OCI-M2 (cell line): ENCODE results near the gene IRF3.
"Not testable (repeated sequence)": the region's sequence is repeated elsewhere in the genome, so short reads cannot be mapped to it uniquely, and the experiment has no call there.

Source experiments
- DNase-seq: peaks from one replicate; lab custom pipeline; 2025; ENCODE audit not compliant: unreplicated experiment; lab: John Stamatoyannopoulos, UW

Gene IRF3

DNA sequence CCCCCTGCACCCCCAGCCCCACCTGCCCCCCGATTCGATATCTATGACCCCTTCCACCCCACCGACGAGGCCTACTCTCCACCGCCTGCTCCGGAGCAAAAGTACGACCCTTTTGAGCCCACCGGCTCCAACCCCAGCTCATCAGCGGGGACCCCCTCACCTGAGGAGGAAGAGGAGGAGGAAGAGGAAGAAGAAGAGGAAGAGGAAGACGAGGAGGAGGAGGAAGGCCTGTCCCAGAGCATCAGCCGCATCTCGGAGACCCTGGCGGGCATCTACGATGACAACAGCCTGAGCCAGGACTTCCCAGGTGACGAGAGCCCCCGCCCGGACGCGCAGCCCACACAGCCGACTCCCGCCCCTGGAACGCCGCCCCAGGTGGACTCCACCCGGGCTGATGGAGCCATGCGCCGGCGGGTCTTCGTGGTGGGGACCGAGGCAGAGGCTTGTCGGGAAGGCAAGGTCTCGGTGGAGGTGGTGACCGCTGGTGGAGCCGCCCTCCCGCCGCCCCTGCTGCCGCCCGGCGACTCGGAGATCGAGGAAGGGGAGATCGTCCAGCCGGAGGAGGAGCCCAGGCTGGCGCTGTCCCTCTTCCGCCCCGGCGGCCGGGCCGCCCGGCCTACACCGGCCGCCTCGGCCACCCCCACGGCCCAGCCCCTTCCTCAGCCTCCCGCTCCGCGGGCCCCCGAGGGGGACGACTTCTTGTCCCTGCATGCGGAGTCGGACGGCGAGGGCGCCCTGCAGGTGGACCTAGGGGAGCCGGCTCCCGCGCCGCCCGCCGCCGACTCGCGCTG is 14.4 kb downstream of the IRF3 start:
- DNase-seq, result no peak

DNA sequence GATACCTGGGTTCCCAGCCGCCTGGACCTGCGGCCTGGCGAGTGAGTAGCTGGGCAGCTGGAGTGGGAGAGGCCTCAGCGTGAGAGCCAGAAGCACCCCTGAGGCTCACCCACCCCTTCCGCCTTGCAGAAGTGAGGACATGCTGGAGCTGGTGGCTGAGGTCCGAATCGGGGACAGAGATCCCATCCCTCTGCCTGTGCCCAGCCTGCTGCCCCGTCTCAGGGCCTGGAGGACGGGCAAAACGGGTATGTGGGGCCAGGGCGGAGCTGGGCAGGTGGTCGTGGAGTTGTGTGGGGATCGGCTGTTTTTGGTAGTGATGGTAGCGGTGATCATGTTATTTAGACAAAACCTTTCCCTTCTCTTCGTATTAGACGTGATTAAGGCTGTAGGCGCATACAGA is 19.1 kb downstream of the IRF3 start:
- no peak for DNase-seq

DNA sequence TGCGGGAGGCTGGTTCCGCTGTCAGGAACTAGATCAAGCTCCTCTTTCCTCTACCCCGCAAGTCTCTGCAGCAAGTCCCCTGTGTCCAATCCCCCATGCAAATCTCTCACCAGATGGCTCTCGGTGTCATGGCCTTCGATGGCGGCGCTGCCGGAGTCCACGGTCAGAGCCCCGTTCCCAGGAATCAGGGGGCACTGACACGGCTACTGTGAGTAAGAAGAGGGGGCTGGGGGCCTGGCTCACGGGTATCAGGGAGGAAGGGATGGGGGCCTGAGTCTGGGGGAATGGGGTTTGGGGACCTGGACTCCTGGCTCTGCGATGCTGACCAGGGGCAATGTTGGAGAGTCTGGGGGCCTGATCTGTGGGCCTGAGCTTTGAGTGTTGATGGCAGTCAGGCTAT is 19.7 kb downstream of the IRF3 start:
- no peak for DNase-seq

DNA sequence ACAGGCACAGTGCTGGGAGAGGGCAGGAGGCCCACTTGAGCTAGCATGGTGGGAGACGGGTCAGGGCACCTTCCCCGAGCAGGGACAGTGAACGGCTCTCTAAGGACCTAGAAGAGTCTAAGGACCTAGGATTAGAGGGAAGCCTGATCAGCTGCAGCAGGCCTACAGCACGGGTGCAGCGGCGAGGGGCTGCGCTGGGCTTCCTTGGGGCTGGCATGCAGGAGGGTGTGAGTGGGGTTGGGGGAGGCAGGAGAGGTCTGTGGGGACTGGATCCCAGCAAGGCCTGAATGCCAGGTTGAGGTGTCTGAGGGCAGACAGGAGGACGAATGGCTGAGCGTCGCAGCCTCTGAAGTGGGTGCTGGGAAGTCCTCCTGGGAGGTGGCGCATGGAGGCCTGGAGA is 20.1 kb downstream of the IRF3 start:
- no peak for DNase-seq

DNA sequence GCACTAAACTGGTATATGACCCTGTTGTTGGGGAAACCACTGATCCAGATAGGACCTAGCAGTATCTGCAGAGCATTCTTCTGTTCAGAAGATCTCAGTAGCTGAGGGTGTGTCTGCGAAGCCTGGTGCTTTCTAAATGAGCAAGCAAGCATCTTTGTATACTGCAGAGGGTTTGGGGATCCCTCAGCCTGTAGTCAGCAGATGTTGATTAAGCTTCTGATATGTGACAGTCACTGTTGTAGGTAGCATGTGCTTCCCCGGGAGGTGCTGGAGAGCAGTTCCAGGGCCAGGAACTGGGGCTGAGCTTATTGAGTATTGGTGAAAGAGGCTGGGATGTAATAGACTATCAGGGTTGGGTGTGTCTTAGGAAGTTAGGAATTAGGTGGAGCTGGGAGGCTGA is 22.2 kb downstream of the IRF3 start:
- no peak for DNase-seq

DNA sequence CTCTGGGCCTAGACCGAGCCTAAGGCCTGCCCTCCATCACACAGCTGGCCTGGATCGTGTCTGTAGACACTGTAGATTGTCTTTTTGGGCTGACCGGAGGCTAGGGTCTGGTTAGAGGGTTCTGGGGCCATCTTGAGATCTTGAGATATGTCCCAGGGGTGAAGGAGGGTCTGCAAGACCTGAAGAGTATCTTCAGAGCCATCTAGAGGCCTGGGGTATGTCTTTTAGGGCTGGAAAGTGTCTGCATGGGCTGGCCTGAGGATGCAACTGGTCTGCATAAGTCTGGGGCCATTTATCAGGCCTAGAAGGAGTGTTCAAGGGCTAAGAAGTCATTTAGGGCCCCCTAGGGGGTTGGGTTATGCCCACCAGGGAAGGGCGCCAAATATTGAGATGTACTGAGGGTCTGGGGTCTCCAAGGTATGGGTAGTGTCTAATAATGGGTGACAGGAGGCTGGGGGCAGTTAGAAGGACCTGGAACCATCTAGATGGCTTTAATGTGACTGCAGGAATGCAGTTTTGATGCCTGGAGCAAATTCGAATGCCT is 23.1 kb downstream of the IRF3 start:
- DNase-seq, result no peak

DNA sequence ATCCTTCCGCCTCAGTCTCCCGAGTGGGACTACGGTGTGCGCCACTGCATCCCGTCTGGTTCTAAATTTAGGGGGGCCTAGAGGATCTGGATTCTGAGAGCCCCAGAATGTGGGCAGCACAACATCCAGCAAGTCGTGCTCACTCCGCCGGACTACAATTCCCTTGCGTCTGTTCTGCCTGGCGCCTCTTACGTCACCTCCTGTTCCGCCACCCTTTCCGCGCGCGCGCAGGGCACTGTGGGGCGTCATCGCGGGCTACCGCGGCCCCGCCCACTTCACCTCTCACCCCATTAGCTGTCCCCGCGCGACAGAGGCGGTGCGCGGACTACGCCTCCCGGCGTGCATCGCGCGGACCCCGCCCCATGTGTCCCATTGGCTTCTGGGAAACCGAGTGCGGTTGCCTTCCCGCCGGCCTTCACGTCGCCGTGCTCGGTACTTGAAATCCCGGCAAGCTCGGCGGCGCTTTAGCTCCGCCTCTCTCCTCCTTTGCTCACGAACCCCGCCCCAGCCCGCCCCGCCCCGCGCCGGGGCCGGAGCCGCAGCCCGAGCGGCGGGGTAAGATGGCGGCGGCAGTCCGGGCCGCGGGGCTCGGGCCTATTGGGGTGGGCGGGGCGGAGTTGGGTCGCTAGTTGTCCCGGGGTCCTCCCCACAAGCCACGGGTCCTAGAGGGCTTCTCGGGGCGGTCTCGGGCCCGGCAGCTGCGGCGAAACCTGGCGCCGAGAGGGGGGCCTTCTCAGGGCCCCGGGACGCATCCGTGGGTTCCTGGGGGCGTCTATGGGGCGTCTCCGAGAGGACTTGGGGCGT is 23.8 kb downstream of the IRF3 start, which contains the start of gene SCAF1:
SCAF1 (plus strand) TSS at position 522 of the 804 bp plus-strand sequence. CDS start 2,818 bp downstream, outside the sequence.
- DNase-seq, result peak; percentile 91

DNA sequence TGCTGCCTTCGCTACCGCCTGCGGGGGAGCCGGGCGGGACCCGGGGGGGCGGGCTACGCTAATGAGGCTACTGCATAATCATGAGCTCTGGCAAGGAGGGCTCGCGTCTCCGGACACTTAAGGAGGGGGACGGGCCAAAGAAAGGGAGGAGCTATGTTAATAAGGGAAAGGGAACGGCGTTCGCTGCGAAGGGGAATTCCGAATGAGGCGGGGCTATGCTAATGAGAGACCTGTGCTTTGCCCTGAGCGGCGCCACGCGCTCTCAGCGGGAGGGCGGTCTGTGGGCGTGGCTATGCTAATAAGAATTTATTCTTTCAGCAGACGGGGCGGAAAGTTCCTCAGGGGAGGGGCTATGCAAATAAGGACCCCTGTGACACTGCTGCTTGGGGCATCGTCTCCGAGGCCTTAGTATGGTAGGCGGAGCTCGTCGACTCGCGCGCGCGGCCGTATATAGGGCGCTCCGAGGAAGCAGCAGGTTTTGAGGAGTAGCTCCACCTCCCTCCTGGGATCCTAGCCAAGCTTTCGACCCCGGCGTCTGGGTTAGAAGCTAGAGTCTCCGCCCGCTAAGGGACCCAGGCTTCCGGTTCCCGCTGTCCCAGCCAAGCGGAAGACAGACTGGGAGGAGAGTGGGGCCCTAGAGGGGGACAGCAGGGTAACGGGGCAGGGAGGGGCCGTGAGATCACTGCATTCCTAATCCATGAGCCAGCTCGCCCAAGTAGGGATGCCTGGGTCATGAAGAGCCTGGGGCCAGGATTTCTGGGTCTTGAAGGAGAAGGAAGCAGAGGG is 25.4 kb downstream of the IRF3 start, which contains the start of gene RRAS:
RRAS (minus strand) TSS at position 31 of the 786 bp plus-strand sequence. CDS start 45 bp downstream, outside the sequence.
- DNase-seq, result peak; percentile 99

DNA sequence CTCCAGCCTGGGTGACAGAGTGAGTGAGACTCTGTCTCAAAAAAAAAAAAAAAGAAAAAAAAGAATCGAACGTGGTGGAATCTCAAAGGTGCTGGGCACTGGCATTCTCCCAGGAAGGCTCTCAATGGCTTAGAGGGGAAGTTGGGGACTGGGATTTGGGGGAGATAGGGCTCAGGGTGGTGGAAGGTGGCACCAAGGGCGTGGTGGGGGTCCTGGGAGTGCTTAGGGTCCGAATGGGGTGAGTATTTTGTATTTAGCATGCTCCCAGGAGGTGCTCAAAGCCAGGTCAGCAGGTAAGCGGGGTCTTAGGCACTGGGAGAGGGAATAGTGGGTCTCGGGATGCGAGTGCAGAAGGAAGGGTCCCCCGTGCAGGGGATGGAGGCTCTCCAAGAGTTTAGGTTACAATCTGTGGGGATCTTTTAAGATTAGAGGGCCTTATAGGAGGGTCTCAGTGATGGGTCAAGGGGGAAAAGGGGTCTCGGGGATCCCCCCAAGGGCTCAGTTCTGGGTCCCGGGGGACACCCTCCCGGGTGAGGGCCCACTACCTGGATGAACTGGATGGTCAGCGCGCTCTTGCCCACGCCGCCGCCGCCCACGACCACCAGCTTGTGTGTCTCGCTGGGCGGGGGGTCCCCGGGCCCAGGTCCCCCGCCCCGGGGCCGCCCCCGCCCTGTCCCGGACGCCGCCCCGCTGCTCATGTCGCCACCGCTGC is 26.1 kb downstream of the IRF3 start:
- no peak for DNase-seq

DNA sequence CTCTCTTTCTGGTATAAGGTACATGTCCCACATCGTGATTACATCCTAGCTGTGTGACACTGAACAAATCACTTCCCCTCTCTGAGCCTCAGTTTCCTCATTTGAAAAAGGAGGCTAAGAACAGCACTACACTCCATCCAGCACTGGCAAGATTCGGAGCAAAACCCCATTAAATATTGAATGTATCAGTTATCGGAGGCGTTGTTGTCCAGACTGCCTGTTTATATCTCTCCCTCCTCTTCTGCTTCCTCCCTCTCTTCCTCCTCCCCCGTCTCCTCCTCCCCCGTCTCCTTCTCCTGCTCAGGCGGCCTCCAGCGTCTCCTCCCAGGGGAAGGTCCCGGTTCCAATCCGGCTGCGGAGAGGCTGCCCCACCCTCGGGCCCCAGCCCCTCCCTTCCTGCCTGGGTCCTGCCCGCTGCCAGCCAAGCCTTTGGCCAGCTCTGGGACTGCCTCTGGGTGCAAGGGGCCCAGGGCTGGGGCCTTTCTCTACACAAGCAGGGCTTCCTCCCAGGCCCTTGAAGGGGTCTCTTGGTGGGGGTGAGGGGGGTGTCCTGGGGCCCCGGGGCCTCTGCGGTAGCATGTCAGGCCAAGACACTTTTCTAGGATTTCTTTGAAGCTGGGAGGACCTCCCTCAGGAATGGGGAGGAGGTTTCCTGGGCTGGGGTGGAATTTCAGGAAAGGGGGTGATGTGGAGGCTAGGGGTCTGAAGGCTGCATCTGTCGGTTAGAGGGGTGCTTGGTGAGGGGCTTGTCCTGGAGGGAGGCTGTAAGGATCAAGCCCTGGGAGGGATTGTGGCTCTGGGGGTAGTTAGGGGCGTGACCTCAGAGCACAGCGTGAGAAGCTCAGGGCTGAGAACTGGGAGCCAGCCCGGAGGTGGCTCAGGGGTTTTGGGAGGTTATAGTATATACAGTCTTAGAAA is 27.6 kb downstream of the IRF3 start:
- no peak for DNase-seq

DNA sequence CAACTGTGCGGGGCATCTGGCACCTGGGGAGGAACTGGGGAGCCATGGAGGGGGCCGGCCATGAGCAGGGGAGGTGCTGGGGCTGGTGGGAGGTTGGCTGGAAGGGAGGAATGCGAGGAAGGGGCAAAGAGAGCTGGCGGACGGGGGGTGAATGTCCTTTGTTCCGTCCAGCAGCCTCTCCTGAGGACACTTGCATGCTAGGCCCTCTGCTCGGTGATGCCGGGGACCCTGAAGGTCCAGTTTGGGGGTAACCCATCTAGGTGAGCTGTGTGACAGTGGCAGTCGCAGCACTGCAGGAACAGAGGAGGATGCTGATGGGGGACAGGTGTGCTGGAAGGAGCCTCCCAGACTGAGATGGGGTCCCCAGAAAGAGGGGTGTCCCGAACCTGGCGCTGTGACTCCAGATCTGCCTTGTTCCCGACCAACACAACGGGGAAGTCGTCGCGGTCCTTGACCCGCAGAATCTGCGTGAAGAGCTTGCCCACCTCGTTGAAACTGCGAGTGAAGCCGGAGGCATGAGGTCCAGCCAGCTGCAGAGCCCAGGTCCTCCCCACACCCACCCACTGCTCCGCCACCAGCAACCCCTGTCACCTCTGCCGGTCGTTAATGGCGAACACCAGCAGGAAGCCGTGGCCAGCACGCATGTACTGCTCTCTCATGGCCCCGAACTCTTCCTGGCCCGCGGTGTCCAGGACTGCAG is 29.3 kb downstream of the IRF3 start:
- no peak for DNase-seq

DNA sequence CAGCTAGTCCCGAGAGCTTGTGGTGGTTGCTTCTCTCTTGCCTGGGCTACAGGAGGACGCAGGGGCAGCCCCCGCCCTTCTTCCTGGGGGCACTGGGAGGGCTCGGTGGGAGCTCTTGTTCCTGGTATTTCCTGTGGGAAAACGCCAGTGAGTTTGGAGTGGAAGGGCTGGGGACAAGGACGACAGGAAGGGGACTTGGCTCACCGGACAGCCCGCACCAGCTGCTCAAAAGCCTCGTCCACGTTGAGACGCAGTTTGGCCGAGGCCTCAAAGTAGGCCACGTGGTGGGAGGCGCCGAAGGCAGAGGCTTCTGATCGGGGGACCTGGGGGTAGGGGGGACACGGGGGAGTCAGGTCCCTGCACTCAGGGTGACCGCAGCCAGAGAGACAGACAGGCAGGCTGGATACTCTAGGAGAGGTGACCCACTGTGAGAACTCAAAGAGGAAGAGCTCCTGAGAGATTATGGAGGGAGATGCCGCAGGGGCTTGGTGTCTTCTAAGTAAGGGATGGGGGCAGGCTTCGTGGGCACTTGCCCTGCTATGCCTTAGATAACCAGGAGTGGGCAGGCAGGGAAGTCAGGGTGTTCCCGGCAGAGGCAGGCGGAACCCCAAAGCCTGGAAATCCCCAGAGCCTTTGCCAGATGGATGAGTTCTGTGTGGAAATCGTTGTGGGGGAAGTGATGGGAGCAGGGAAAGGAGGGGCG is 30.0 kb downstream of the IRF3 start:
- no peak for DNase-seq

DNA sequence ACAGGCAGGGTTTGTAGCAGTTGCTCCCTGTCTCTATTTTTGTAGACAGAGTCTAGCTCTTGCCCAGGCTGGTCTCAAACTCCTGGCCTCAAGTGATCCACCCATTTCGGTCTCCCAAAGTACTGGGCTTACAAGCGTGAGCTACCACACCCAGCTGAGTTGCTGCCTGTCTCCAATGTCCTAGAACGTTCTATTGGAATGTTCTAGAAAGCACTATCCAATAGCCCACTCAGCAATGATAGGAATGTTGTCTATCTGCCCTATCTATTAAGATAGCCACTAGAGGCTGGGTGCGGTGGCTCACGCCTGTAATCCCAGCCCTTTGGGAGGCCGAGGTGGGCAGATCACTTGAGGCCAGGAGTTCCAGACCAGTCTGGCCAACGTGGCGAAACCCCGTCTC is 32.4 kb downstream of the IRF3 start:
- not testable (repeated sequence) for DNase-seq

DNA sequence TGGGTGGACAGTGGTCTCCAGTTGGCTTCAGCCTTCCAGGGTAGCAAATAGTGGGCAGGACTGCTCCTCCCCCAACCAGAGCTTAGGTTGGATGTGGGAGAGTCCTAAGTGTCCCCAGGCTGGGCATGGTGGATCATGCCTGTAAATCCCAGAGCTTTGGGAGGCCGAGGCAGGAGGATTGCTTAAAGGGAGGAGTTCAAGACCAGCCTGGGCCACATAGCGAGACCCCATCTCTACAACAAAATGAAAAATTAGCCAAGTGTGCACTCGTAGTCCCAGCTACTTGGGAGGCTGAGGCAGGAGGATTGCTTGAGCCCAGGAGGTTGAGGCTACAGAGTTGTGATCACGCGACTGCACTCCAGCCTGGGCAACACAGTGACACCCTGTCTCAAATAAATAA is 33.1 kb downstream of the IRF3 start:
- no peak for DNase-seq

DNA sequence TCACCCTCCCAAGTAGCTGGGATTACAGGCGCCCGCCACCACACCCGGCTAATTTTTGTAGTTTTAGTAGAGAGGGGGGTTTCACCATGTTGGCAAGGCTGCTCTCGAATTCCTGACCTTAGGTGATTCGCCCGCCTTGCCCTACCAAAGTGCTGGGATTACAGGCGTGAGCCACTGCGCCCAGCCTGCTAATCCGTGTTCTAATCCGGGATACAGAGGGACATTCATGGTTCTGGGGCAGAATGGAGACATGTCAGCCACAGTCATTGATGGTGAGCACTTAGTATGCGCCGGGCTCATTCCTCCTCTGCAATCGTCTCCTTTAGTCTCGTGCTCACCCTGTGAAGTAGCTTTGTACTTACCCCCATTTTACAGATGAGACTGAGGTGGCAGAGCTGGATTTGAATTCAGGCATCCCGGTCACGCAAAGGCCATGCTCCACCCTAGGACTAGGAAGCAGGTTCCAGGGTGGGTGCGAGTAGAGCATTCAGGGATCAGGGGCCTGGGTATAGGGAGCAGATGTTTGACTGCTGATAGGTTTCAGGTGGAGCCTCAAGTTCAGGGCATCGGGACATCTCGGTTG is 34.0 kb downstream of the IRF3 start:
- no peak for DNase-seq

DNA sequence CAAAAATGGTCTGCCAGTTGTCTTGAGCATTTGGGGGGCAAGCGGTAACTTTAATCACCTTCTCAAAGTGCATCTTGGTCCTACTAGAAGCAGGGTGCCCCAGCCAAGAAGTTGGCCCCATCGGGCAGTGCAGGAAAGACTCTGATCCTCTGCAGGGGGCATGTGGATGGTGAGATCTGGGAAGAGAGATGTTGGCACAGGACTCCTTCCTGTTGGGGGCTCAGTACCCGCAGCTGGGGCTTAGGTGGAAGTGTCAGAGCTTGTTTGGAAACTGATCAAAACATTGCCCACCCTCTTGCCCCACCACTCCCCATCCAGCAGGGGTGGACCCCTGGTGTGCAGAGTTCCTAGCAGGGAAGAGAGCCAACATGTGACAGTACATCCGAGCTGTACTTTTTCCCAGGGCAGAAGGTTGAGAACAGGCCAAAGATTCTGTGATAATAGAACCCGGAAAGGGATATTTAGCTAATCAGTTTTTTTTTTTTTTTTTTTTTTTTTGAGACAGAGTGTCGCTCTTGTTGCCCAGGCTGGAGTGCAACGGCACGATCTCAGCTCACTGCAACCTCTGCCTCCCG is 34.6 kb downstream of the IRF3 start:
- no peak for DNase-seq

DNA sequence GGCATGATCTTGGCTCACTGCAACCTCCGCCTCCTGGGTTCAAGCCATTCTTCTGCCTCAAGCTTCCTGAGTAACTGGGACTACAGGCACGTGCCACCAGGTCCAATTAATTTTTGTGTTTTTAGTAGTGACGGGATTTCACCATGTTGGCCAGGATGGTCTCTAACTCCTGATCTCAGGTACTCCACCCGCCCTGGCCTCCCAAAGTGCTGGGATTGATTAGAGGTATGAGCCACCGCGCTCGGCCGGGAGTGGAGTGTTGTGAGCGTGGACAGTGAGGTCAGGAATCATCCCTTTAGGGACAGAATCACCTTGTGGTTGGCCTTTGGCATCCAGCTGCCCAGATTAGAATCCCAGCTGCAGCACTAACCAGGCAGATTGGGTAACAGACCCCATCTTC is 36.0 kb downstream of the IRF3 start:
- DNase-seq, result no peak
